Measurements from ENCODE around the gene CYP2D6. TPM values are rescaled to one million over a fixed set of nuclear protein-coding genes. Genes with fewer than 3 reads are reported as not detected.

CYP2D6 gene
- total RNA-seq, 2 experiments from 2014 or later: 7.4 to 7.5 TPM

DNA sequence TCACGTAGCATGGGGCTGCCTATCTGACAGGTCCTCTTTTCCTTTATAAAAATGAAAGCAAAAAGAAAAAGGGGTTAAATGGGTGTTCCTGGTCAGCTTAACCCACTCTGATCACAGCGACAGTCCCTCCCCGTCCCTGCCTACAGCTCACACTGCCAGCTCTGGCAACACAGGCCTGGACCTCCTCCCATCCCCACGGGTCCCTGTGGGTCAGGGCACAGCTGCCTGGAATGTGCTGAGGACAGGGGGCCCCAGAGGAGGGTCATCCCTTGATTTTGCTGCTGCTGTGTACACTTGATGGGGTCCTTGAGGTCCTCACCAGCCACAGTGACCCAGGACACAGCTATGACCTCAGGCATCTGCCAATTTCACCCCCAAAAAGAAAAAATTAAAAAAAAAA lies 29.6 kb upstream of the CYP2D6 start:
- H3K4me1 ChIP-seq (ENCODE audit: insufficient read depth, low read length): no peaks in the 10 kb centered on the region
- peaks cover 41% of the 10 kb centered on the region for H3K36me3 ChIP-seq (ENCODE audit: insufficient read depth, low read length)
- Mint-ChIP-seq H3K36me3 (ENCODE audit: low read depth) (peaks cover 66% of the 10 kb centered on the region), H3K27me3 (no peaks in the 10 kb centered on the region), H3K4me3 (no peak overlapping the region), H3K9me3 (no peaks in the 10 kb centered on the region), H3K4me1 (ENCODE audit: low read depth) (no peaks in the 10 kb centered on the region), H3K27ac (no peak overlapping the region)
- no peaks in the 10 kb centered on the region for H3K9me3 ChIP-seq (ENCODE audit: control insufficient read depth in 1 of 2, insufficient read depth in 1 of 2, low read length in 2 of 2)
- DNase-seq: no peak
- ChIA-PET POLR2A (no interaction called here), CTCF (interaction anchor here (1.4 kb wide), 1 partner anchor 284 kb away, joined by 4 read pairs; no protein-coding TSS in a partner anchor)
- H3K27me3 ChIP-seq (ENCODE audit: control insufficient read depth in 1 of 2, insufficient read depth in 2 of 2, low read length in 2 of 2): no peaks in the 10 kb centered on the region
- no peak for TF ChIP-seq CTCF (IDR thresholded peaks at IDR 0.05)
- intact Hi-C loops (cut with DNase I, micrococcal nuclease): no loop called here
- no peak overlapping the region for H3K27ac ChIP-seq (ENCODE audit: low read depth in 1 of 2, low read length in 2 of 2)
- ATAC-seq (ENCODE audit: poor library complexity): no peak
- H3K4me3 ChIP-seq (ENCODE audit: low read length): no peak overlapping the region

- ATAC-seq (ENCODE audit: poor library complexity) (no peak), DNase-seq (no peak)
- no peak overlapping the region for H3K27ac ChIP-seq (ENCODE audit: low read depth in 1 of 2, low read length in 2 of 2)
- H3K4me1 Mint-ChIP-seq (ENCODE audit: low read depth): no peaks in the 10 kb centered on the region
- H3K27me3 Mint-ChIP-seq: no peaks in the 10 kb centered on the region
- H3K27ac Mint-ChIP-seq: no peak overlapping the region
- ChIA-PET CTCF (no interaction called here), POLR2A (no interaction called here)
- no peaks in the 10 kb centered on the region for H3K9me3 ChIP-seq (ENCODE audit: control insufficient read depth in 1 of 2, insufficient read depth in 1 of 2, low read length in 2 of 2)
- H3K4me3 ChIP-seq (ENCODE audit: low read length): no peak overlapping the region
- peaks cover 39% of the 10 kb centered on the region for H3K36me3 ChIP-seq (ENCODE audit: insufficient read depth, low read length)
- peaks cover 65% of the 10 kb centered on the region for H3K36me3 Mint-ChIP-seq (ENCODE audit: low read depth)
- no peaks in the 10 kb centered on the region for H3K4me1 ChIP-seq (ENCODE audit: insufficient read depth, low read length)
- TF ChIP-seq CTCF (IDR thresholded peaks at IDR 0.05): no peak
- no peaks in the 10 kb centered on the region for H3K27me3 ChIP-seq (ENCODE audit: control insufficient read depth in 1 of 2, insufficient read depth in 2 of 2, low read length in 2 of 2)
- H3K4me3 Mint-ChIP-seq: no peak overlapping the region
- no peaks in the 10 kb centered on the region for H3K9me3 Mint-ChIP-seq
- intact Hi-C loops (cut with DNase I, micrococcal nuclease): no loop called here
These were observed 28.0 kb upstream of the CYP2D6 start for GRCh38 chr22:42158456-42159132.

- TF ChIP-seq CTCF (IDR thresholded peaks at IDR 0.05): no peak
- H3K4me1 Mint-ChIP-seq (ENCODE audit: low read depth): no peaks in the 10 kb centered on the region
- no peak overlapping the region for H3K4me3 ChIP-seq (ENCODE audit: low read length)
- H3K4me1 ChIP-seq (ENCODE audit: insufficient read depth, low read length): no peaks in the 10 kb centered on the region
- no peaks in the 10 kb centered on the region for H3K9me3 Mint-ChIP-seq
- no peak for ATAC-seq (ENCODE audit: poor library complexity)
- CTCF ChIA-PET: interaction anchor here (0.9 kb wide), 1 partner anchor 66 kb away, joined by 3 read pairs; no protein-coding TSS in a partner anchor
- H3K27ac Mint-ChIP-seq: no peak overlapping the region
- no peaks in the 10 kb centered on the region for H3K27me3 Mint-ChIP-seq
- H3K36me3 Mint-ChIP-seq (ENCODE audit: low read depth): peaks cover 54% of the 10 kb centered on the region
- H3K27ac ChIP-seq (ENCODE audit: low read depth in 1 of 2, low read length in 2 of 2): no peak overlapping the region
- no peak for DNase-seq
- no peak overlapping the region for H3K4me3 Mint-ChIP-seq
- H3K27me3 ChIP-seq (ENCODE audit: control insufficient read depth in 1 of 2, insufficient read depth in 2 of 2, low read length in 2 of 2): no peaks in the 10 kb centered on the region
- POLR2A ChIA-PET: interaction anchor here (0.6 to 1.1 kb wide), 2 partner anchors 22 to 115 kb away, joined by 3 read pairs; no protein-coding TSS in a partner anchor
- peaks cover 25% of the 10 kb centered on the region for H3K36me3 ChIP-seq (ENCODE audit: insufficient read depth, low read length)
- intact Hi-C loops (cut with DNase I, micrococcal nuclease): no loop called here
- H3K9me3 ChIP-seq (ENCODE audit: control insufficient read depth in 1 of 2, insufficient read depth in 1 of 2, low read length in 2 of 2): no peaks in the 10 kb centered on the region
These were observed 26.0 kb upstream of the CYP2D6 start for GRCh38 chr22:42156598-42156997.

All from CD4-positive, alpha-beta T cell (primary cell).